HPDE6-E6E7 (cell line): ENCODE data around the gene NPPB.
"Not testable (repeated sequence)": the region's sequence is repeated elsewhere in the genome, so short reads cannot be mapped to it uniquely, and the experiment has no call there.

Source experiments
- DNase-seq: peaks from one replicate; pipeline ENCODE4 v3.0.0; 2011; ENCODE audit warnings: missing footprints; ENCODE audit errors: extremely low spot score

Gene NPPB

DNA sequence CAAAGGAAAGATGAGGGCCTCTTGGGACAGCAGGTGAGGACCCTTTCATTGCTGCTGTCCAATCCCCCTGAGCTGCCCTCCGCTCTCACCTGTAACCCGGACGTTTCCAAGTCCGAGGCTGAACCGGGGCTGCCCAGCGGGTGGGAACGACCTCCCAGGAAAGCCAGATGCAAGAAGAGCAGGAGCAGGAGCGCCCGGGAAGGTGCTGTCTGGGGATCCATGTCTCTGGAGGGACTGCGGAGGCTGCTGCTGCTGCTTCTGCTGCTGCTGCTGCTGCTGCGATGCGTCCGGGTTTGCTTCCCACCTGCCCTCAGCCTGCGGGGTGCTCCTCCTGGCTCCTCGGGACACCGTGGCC is at the start of gene NPPB:
NPPB (minus strand) TSS at position 333 of the 355 bp plus-strand sequence; CDS start at position 221, 112 bp downstream.
- DNase-seq = no peak

DNA sequence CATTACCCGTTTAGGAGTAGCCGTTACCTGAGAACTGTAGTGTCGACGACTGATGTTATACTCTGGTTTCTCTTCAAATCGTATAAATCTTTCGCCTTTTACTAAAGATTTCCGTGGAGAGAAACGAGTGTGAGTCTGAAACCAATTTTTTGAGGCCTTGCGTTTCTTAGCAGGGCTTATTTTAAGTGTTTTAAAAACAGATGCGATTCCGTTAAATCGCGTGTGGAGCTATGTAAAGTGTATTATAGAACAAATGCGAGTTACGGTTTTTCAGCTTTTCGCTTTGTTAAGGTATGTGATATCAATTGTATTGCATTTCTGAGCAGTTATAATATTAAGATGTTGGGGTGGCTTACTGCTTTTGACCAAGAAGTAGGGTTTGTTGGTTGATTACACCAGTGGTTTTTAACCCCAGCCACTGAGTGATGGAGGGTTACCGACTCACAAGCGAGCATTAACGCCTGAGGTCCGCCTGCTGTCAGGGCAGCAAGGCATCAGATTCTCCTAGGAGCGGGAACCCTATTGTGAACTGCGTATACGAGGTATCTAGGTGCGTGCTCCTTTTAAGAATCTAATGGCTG is 49.4 kb upstream of the NPPB start:
- peak; percentile 71 for DNase-seq

DNA sequence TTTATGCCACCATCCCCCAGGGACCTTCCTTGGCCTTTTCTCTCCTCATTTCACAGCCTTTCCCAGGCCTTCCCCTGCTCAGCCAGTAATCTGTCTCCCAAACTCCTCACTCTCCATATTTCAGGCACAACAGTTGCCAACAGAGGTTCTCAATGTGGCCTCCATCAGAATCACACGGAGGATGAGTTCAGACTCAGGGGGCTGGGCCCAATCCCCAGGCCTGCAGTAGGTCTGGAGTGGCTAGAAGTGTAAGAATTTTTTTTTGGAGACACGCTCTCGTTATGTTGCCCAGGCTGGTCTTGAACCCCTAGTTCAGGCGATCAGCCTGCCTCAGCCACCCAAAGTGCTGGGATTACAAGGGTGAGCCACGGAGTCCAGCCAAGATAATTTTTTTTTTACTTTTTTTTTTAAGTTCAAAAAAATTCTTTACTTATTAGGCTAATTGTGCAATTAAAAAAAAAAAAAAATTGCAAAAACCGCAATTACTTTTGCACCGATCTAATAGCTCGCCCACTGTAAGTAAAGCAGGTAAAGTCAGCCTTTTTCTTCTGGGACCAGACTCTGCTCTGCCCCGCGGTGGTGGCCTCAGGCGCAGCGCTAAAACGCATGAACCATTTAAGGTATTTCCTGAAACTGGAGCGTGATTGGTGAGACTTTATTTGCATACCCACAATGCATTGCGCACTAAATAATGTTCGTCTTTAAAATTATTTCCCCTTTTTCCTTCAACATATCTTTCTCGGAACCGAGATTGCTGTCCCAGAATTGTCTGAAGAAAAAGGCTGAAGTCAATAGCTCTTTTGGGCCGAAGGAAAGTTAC is 48.7 kb upstream of the NPPB start:
- peak; percentile 71 for DNase-seq

DNA sequence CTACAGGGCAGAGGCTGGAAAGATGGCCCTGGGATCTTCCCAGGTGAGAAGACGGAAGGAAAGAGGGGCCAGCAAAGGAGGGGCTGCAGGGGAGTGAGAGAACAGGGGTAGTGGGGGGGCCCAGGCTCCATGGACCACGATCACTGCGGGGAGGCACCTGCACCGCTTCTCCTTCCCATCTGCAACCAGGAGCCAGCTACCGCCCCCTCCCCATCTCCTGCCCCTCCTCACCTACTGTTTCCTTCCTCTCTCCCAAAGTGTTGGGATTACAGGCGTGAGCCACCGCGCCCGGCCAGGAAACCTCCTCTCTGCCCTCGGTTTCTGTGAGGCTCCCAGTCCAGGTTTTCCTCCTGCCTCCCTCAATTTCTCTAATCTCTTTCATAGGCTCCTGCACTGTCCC is 48.1 kb upstream of the NPPB start:
- no peak for DNase-seq

DNA sequence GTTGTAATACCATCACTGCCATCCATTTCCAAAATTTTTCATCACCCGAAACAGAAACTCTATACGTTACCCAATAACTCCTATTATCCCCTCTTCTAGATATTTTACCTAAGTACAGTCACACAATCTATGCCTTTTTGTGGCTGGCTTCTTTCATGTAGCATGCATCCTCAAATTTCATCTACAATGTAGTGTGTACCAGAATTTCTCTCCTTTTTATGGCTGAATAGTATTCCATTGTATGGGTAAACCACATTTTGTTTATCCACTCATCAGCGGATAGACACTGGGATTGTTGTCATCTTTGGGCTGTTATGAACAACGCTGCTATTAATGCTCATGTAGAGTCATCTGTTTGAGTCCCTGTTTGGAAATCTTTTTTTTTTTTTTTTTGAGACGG is 46.2 kb upstream of the NPPB start:
- no peak for DNase-seq

DNA sequence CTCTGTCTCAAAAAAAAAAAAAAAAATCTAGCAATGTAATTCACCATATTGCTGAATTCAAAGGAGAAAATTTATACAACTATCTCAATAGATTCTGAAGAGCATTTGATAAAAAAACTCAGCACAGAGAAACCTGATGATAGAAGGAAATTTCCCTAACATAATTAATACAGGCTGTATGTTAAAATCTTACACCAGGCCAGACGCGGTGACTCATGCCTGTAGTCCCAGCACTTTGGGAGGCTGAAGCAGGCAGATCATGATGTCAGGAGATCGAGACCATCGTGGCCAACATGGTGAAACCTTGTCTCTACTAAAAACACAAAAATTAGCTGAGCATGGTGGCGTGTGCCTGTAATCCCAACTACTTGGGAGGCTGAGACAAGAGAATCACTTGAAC is 45.4 kb upstream of the NPPB start:
- DNase-seq = not testable (repeated sequence)

DNA sequence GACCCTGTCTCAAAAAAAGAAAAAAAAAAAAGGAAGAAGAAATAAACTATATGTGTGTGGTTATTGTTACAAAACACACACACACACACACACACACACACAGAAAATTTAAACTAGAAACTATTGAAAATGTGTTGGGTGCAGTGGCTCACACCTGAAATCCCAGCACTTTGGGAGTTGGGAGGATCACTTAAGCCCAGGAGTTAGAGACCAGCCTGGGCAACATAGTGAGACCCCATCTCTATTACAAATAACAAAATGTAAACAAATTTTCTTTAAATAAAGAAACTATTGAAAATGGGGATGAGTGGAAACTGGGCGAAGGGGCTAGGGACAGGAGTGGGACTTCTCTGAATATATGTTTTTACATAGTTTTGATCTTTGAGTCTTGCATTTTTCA is 44.5 kb upstream of the NPPB start:
- DNase-seq = no peak

DNA sequence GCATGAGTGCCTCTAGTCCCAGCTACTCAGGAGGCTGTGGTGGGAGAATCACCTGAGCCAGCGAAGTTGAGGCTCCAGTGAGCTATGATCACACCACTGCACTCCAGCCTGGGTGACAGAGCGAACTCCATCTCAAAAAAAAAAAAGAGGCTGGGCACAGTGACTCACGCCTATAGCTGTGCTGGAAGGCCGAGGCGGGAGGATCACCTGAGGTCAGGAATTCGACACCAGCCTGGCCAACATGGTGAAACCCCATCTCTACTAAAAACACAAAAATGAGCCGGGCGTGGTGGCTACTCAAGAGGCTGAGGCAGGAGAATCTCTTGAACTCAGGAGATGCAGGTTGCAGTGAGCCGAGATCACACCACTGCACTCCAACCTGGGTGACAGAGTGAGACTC is 42.7 kb upstream of the NPPB start:
- not testable (repeated sequence) for DNase-seq

DNA sequence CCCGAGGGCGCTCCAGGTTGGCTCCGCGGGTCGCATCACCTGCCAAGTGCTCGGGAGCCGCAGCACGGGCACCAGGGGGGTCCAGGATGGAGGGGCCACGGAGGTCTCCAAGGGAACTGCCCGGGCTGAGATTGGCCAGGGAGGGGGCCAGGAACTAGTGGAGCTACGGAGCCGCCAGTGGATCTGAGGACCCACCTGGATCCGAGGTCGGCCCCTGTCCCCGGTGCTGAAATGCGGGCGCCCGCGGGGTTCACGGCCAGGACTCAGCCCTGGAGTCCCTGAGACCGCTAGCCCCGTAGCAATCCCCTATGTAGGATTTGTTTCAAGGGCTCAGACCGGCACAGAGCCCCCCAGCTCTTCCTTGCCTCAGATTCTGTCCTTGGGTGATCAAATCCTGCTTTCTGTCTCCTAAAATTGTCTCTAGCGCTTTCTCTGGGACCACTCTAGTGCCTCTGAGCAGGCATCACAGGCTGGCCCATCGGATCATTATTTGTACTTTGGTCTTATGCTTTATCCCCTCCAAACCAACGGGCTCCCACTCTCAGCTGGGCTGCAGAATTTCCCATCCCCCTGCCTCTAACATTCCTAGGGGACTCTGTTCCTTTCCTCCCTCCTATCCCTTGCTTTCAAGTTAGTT is 40.2 kb upstream of the NPPB start:
- DNase-seq = no peak

DNA sequence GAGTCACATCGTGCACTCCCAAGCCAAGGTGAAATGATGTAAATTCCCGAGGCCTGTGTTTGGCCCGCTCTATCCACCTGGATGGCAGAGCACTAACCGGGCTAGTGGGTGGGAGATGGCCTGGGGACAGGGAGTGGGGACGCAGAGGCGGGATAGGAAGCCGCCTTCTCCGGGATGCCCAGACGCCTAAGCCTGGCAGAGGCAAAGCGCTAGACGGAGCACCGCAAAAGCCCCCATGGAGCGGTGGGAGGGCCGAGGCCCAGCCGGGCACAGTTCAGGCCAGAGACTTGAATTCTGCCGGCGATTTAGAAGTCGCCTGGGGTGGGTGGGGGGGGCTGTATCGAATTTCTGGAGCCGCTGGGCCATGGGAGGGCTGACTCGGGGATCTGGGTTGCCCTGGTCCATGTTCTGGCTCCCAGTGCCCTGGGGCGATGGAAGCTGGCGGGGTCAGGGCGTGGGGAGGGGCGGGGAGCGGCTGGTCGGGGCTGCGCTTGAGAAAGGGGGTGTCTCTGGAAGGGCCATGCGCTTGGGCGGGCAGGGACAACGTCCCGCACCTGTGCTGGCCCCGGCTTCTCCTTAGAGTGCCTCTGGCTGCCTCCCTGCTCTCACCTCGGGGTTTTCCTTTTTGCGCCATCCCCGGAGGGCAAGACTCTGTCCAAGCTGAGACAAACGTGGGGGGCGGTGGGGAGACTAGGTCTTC is 39.5 kb upstream of the NPPB start:
- DNase-seq = no peak

DNA sequence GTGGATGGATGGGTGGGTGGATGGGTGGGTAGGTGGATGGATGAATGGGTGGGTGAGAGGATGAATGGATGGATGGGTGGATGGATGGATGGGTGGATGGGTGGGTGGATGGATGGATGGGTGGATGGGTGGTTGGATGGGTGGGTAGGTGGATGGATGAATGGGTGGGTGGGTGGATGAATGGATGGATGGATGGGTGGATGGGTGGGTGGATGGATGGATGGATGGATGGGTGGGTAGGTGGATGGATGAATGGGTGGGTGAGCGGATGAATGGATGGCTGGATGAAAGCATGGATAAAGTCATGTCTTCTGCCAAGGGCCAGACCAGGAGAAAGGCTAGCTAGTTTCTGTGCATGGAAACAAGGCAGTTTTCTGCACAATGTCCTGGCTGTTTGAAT is 35.8 kb upstream of the NPPB start:
- DNase-seq = not testable (repeated sequence)

DNA sequence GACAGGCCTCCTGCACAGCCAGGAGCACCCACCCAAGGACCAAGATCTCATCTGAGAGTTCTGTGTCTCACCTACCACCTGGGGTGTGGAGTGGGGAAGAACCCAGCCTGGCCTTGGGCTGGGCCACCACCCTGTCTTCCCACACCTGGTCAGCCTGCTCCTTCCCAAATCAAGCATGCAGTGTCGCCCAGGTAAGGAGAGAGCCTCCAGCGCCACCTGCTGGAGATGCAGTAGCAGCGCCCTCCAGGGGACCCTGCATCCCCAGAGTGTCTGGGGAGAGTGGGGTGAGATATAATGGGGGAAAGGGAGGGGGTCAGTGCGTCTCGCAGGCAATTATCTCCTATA is 35.1 kb upstream of the NPPB start:
- peak; percentile 92 for DNase-seq

DNA sequence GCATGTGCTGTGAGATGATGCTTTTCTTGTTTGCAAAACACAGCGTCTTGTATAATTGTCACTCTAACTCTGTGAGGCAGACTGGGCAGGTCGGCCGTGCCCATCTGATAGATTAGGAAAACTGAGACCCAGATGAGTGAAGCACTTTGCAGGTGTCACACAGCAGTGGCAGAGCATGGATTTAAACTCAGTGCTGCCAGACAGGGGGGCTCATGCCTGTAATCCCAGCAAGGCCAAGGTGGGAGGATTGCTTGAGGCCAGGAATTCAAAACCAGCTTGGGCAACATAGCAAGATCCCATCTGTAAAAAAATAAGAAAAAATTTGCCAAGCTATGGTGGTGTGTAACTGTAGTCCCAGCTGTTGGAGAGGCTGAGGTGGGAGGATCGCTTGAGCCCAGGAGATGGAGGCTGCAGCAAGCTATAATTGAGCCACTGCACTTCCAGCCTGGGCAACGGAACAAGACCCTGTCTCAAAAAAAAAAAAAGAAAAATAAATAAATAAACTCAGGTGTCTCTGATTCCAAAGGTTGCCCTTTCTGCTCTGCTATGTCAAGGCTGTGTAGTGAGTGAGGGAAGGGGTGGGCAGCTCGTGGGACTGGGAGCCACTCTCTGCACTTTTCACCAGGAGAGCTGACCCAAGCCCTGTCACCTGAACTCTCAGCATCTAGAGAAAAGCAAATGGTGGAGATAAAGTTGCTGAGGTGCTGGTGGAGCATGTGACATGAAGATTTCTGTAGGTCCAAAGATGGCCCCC is 32.9 kb upstream of the NPPB start:
- no peak for DNase-seq

DNA sequence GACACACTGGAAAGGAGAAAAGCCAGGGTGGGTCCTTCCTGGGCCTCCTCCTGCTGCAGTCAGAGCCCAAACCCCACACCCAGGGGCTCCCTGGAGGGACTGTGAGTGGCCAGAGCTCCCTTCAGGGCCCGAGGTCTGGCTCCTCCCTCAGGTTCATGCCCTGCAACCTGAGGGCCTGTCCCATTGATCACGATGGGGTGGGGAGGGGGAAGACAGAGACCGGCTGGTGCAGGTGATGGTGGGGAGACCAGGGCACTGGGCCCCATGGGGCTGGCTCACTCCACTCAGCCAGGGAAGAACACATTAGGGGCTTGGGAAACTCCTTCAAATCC is 30.1 kb upstream of the NPPB start:
- no peak for DNase-seq

DNA sequence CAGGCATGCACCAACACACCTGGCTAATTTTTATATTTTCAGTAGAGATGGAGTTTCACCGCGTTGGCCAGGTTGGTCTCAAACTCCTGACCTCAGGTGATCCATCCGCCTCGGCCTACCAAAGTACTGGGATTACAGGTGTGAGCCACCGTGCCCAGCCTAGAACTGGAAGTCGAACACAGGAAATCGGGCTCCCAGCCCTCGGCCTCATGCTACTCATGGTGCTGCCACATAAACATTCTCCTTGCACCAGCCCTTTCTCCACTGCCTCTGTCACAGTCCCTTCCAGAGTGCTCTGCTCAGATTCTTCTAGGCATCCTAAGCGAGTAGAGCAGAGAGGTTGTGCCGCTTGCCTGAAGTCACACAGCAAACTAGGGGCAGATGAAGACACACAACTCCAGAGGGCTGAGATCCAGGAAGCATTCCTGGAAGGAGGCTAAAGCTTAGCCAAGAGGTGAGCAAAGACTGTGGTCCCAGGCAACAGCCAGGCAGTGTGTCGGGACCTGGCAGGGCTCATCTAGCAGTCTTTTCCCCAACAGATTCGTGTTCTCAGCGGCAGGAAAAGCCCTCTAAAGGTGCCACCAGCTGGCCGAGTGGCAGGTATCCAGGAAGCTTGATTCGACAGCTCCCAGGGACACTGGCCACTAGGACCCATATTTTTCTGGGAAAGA is 29.6 kb upstream of the NPPB start:
- no peak for DNase-seq

DNA sequence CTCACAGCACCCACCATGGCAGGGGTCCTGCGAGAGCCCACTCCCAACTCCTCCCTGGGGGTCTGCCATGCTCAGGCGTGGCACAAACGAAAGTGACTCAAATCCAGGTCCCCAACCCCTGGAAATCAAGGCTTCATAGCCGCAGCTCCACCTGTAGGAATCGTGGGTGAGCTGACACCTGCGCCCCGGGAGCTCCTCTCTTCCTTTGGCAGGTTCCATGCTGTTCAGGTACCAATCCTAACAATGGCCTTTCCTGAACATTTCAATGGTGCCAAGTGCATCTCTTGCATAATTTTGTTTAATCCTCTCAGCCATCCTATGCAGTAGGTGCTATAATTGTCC is 28.9 kb upstream of the NPPB start:
- DNase-seq = no peak

DNA sequence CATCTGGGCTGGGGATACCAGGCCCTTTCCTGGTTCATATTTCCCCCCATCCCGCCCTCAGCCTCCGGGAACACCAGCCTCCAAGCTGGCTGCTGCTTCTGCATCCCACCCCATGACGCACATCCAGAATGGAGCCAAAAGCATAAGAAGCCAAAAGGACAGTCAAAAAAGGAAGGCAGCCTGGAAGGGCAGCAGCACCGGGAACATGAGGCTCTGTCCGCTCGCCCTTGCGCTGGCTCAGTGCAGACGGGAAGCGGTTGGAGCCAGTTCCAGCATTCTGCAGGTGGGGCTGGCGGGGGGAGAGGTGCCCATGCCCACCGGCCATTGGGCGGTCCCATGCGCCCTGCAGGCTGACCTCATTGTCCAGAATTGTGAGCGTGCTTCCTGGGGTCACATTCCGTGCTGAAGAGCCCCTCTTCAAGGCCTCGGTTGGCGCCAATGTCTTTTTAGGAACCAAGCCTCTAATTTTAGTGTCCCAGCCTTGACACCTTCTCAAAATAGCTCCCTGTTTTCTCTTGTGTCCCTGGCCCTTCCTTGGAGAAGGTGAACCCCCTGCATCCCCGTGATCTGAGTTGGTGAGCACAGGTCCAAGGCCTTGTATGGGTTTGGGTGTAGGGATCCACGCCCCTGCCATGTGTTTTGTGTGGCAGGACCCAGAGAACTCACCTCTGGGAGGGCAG is 28.4 kb upstream of the NPPB start:
- no peak for DNase-seq

DNA sequence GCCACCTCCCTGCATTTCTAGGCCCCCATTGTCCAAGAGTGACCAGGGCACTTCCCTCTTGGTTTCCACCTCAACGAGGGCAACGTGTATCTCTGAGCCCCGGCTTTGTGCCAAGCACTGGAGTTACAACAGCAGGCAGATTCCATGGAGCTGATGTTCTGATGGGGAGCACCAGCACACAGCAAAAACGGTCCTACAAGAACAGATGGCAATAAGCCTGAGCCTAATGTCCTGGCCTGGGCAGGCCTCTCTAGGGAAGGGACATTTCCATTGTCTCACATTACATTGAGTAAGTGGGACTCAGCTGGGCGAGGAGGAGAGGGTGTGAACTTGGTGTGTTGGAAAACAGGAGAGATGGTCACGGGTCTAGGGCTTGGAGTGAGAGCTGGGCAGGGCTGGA is 27.2 kb upstream of the NPPB start:
- DNase-seq = no peak

DNA sequence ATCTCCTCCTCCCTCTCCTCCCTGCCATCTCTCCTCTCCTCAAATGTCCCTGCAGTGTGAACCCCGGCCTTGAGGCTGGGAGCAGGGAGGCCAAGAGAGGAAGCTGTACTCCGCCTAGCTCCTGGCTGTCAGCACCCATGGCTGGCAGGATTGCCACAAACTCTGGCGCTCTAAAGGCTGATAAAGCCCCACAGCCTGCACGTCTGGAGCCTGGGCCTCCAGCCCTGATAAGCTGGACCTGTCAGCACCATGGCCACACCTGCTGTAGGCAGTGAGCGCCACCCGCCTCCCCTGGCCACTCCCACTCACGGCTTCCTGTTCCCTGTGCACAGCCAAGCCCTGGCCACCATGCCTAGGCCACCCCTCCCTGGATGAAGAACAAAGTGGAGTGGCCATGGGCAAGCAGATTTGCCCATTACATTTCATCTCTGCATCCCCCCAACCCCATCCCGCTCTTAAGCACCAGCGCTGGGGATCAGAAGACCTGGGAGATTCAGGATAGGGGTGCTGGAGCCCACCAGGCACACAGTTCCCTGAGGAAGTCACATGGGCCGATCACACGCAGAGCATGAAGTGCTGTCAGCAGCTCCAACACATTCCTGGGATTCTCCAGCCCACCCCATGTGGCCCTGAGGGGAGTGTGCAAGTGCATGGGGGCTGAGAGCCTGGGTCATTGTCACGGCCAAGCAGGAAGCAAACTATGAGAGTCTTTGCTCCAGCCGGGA is 24.2 kb upstream of the NPPB start:
- peak; percentile 38 for DNase-seq

DNA sequence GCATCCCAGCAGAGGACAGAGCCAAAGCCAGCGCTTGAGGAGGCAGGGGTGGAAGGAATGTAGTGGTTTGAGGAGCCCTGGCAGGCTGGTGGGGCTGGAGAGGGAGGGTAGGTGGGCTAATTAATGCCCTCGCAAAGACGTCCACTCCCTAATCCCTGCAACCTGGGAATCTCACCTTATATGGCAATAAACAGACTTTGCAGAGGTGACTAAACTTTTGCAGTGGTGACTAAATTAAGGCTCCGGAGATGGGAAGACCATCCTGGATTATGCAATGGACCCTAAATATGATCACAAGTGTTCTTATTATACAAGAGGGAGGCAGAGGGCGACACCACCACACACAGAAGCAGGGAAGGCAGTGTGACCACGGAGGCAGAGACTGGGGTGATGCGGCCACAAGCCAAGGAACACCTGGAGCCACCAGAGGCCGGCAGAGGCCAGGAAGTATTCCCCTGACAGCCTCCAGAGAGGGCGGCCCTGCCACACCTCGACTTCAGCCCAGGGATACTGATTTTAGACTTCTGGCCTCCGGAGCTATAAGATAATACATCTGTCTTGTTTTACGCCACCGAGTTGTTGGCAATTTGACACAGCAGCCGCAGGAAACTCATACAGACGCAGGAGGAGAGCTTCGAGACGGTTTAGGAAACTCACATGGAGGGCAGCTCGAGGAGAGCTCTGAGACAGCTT is 23.1 kb upstream of the NPPB start:
- DNase-seq = no peak
